ENCODE results near the gene LIME1.
"Not testable (repeated sequence)": the region's sequence is repeated elsewhere in the genome, so short reads cannot be mapped to it uniquely, and the experiment has no call there.

The LIME1 gene

DNA sequence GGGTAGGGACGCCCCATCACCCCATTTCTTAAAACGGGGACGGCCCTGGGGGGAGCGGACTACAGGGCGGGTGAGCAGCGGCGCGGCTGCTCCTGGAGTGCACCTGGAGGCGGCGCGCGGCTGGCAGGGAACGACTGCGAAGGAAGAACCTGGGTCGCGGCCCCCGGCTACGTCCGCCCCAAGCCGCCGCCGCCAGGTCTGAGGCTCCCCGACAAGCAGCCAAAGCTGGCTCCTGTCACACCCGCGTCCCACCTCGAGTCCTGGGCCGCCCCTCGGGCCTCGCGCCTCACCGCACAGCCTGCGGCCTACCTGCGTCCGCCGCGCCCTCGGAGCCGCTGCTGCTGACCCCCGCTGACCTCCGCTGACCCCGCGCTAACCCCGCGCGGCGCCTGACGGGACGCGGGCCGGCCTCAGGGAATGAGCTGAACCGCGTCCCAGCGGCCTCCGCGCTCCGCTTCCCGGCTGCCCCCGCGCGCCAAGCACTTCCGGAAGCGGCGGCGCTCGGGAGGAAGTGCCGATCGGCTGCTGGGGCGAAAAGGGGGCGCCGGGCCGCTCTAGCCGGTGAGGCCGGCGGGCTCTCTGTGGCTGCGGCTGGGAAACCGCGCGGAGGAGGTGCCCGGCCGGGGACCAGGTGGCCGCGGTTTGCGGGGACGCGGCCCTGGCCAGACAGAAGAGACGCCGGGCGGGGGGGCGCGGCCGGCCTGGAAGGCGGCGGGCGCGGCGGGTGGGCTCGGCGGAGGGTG is 28.7 kb upstream of the LIME1 start, which contains the start of the genes ARFRP1 and ZGPAT:
ARFRP1 (minus strand) TSS at position 419 of the 743 bp plus-strand sequence. CDS start 885 bp downstream, outside the sequence.
ZGPAT (plus strand) TSS at position 482 of the 743 bp plus-strand sequence. CDS start 542 bp downstream, outside the sequence.
- H3K4me1 ChIP-seq (ENCODE audit: control insufficient read depth, insufficient read depth, low read length): peaks cover 12% of the 10 kb centered on the region
- peak within 1 kb of the TSS; percentile 70 for H3K4me3 ChIP-seq (ENCODE audit: low read length)
- H3K27me3 ChIP-seq (ENCODE audit: control insufficient read depth, insufficient read depth, low read length): no peaks in the 10 kb centered on the region
- H3K9ac ChIP-seq (ENCODE audit: low read length): peak within 1 kb of the TSS; percentile 62
- peaks cover 22% of the 10 kb centered on the region for H3K36me3 ChIP-seq (ENCODE audit: control insufficient read depth, insufficient read depth, low read length)
- peak within 1 kb of the TSS; percentile 93 for H3K27ac ChIP-seq (ENCODE audit: low read depth, low read length)

DNA sequence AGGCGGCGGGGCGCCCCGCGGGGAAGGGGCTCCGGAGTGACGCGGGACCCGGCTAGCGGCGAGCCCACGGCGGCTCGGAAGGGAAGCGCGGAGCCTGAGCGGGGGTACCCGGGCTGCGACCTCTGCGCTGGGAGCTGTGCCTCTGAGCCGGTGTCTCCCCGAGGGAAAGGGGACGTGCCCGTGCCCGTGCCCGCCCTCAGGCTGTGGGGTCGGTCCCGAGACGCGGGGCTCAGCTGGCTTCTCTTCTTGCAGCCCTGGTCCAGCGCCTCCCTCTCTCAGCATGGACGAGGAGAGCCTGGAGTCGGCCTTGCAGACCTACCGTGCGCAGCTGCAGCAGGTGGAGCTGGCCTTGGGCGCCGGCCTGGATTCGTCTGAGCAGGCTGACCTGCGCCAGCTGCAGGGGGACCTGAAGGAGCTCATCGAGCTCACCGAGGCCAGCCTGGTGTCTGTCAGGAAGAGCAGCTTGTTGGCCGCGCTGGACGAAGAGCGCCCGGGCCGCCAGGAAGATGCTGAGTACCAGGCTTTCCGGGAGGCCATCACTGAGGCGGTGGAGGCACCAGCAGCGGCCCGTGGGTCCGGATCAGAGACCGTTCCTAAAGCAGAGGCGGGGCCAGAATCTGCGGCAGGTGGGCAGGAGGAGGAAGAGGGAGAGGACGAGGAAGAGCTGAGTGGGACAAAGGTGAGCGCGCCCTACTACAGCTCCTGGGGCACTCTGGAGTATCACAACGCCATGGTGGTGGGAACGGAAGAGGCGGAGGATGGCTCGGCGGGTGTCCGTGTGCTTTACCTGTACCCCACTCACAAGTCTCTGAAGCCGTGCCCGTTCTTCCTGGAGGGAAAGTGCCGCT is 27.9 kb upstream of the LIME1 start:
- Histone ChIP-seq H3K4me1 (ENCODE audit: control insufficient read depth, insufficient read depth, low read length) (peaks cover 12% of the 10 kb centered on the region), H3K36me3 (ENCODE audit: control insufficient read depth, insufficient read depth, low read length) (peaks cover 22% of the 10 kb centered on the region), H3K4me3 (ENCODE audit: low read length) (peak overlapping the region; percentile 70), H3K9ac (ENCODE audit: low read length) (no peak overlapping the region), H3K27ac (ENCODE audit: low read depth, low read length) (peak overlapping the region; percentile 93), H3K27me3 (ENCODE audit: control insufficient read depth, insufficient read depth, low read length) (no peaks in the 10 kb centered on the region)

DNA sequence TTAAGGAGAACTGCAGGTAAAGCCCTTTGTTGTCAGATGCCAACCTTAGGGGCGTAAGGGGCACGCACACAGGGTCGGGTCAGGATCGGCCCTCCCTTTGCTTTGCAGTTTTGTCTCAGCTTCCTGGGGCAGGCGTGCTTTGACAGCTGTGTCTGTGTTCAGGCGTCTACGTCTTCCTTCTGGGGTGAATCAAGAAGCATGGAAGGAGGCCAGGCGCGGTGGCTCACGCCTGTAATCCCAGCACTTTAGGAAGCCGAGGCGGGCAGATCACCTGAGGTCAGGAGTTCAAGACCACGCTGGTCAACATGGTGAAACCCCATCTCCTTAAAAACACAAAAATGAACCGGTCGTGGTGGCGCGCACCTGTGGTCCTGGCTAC is 27.3 kb upstream of the LIME1 start:
- H3K4me3 ChIP-seq (ENCODE audit: low read length): peak overlapping the region; percentile 70
- H3K27ac ChIP-seq (ENCODE audit: low read depth, low read length): no peak overlapping the region
- peaks cover 22% of the 10 kb centered on the region for H3K36me3 ChIP-seq (ENCODE audit: control insufficient read depth, insufficient read depth, low read length)
- no peaks in the 10 kb centered on the region for H3K27me3 ChIP-seq (ENCODE audit: control insufficient read depth, insufficient read depth, low read length)
- H3K9ac ChIP-seq (ENCODE audit: low read length): no peak overlapping the region
- H3K4me1 ChIP-seq (ENCODE audit: control insufficient read depth, insufficient read depth, low read length): peaks cover 12% of the 10 kb centered on the region

DNA sequence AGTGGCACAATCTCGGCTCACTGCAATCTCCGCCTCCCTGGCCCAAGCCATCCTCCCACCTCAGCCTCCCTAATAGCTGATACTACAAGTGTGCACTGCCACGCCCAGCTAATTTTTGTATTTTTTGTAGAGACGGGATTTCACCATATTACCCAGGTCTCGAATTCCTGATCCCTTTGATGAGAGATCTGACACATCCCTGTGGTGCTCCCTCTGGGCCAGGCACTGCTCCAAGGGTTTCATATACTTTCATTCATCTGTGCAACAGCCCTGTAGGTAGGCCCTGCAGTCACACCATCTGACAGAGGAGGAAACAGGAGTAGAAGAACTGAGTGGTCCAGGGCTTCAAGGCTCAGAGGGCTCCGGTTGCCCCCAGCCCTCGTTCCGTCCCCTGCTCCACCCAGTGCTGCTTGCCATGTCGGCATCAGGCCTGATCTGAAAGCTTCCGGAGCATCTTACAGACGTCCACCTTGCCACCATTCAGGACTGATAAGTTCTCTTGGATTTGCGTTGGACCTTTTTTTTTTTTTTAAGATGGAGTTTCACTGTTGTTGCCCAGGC is 25.3 kb upstream of the LIME1 start:
- Histone ChIP-seq H3K9ac (ENCODE audit: low read length) (no peak overlapping the region), H3K27me3 (ENCODE audit: control insufficient read depth, insufficient read depth, low read length) (no peaks in the 10 kb centered on the region), H3K4me1 (ENCODE audit: control insufficient read depth, insufficient read depth, low read length) (peaks cover 12% of the 10 kb centered on the region), H3K27ac (ENCODE audit: low read depth, low read length) (no peak overlapping the region), H3K36me3 (ENCODE audit: control insufficient read depth, insufficient read depth, low read length) (peaks cover 10% of the 10 kb centered on the region), H3K4me3 (ENCODE audit: low read length) (no peak overlapping the region)

DNA sequence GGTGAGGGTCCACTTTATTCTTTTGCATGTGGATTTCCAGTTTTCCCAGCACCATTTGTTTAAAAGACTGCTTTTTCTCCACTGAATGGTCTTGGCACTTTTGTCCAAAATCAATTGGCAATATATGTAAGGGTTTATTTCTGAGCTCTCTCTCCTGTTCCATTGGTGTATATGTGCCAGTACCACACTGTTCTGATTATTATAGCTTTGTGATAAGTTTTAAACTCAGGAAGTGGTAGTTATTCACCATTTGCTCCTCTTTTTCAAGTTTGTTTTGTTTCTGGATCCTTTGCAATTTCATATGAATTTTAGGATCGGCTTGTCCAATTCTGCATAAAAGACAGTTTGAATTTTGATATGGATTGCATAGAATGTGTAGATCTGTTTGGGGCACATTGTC is 24.3 kb upstream of the LIME1 start:
- H3K9ac ChIP-seq (ENCODE audit: low read length): no peak overlapping the region
- H3K4me3 ChIP-seq (ENCODE audit: low read length): no peak overlapping the region
- peaks cover 10% of the 10 kb centered on the region for H3K36me3 ChIP-seq (ENCODE audit: control insufficient read depth, insufficient read depth, low read length)
- peaks cover 6% of the 10 kb centered on the region for H3K4me1 ChIP-seq (ENCODE audit: control insufficient read depth, insufficient read depth, low read length)
- no peak overlapping the region for H3K27ac ChIP-seq (ENCODE audit: low read depth, low read length)
- H3K27me3 ChIP-seq (ENCODE audit: control insufficient read depth, insufficient read depth, low read length): no peaks in the 10 kb centered on the region

DNA sequence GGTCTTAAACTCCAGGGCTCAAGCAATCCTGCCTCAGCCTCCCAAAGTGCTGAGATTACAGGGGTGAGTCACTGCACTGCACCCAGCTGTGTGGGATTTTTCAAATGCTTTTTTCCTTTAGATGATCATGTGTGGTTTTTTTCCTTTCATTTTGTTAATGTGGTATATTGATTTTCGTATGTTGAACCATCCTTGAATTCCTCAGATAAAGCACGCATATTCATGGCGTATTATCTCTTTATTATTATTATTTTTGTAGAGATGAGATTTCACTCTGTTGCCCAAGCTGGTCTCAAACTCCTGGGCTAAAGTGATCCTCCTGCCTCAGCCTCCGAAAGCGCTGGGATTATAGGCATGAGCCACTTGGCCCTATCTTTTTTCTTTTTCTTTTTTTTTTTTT is 21.6 kb upstream of the LIME1 start:
- peaks cover 13% of the 10 kb centered on the region for H3K36me3 ChIP-seq (ENCODE audit: control insufficient read depth, insufficient read depth, low read length)
- H3K27ac ChIP-seq (ENCODE audit: low read depth, low read length): no peak overlapping the region
- no peaks in the 10 kb centered on the region for H3K27me3 ChIP-seq (ENCODE audit: control insufficient read depth, insufficient read depth, low read length)
- no peak overlapping the region for H3K4me3 ChIP-seq (ENCODE audit: low read length)
- H3K9ac ChIP-seq (ENCODE audit: low read length): no peak overlapping the region
- no peaks in the 10 kb centered on the region for H3K4me1 ChIP-seq (ENCODE audit: control insufficient read depth, insufficient read depth, low read length)

DNA sequence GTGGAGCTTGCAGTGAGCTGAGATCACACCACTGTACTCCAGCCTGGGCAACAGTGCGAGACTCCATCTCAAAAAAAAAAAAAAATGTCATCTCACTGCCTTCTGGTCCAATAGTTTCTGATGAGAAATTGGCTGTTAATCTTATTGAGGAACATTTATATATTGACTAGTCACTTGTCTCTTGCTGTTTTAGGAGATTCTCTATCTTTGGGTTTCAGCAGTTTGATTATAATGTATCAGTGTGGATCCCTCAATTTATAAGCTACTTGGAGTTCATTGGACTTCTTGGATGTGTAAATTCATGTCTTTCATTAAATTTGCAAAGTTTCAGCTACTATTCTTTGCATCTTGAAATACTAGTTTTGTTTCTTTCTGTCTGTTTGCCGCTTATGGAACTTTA is 17.5 kb upstream of the LIME1 start:
- H3K36me3 ChIP-seq (ENCODE audit: control insufficient read depth, insufficient read depth, low read length): peaks cover 9% of the 10 kb centered on the region
- no peaks in the 10 kb centered on the region for H3K4me1 ChIP-seq (ENCODE audit: control insufficient read depth, insufficient read depth, low read length)
- no peaks in the 10 kb centered on the region for H3K27me3 ChIP-seq (ENCODE audit: control insufficient read depth, insufficient read depth, low read length)
- no peak overlapping the region for H3K27ac ChIP-seq (ENCODE audit: low read depth, low read length)
- no peak overlapping the region for H3K4me3 ChIP-seq (ENCODE audit: low read length)
- no peak overlapping the region for H3K9ac ChIP-seq (ENCODE audit: low read length)

DNA sequence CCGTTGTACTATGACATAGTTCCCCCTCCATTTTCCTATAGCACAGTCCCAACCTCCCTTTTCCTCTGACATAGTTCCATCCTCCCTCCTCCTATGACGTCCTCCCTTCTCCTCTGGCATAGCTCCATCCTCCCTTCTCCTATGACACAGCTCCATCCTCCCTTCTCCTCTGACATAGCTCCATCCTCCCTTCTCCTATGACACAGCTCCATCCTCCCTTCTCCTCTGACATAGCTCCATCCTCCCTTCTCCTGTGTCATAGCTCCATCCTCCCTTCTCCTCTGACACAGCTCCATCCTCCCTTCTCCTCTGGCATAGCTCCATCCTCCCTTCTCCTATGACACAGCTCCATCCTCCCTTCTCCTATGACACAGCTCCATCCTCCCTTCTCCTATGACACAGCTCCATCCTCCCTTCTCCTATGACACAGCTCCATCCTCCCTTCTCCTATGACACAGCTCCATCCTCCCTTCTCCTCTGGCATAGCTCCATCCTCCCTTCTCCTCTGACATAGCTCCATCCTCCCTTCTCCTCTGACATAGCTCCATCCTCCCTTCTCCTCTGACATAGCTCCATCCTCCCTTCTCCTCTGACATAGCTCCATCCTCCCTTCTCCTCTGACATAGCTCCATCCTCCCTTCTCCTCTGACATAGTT is 13.4 kb upstream of the LIME1 start:
- not testable (repeated sequence) for H3K4me3 ChIP-seq (ENCODE audit: low read length); H3K4me1 ChIP-seq (ENCODE audit: control insufficient read depth, insufficient read depth, low read length); H3K27me3 ChIP-seq (ENCODE audit: control insufficient read depth, insufficient read depth, low read length); H3K9ac ChIP-seq (ENCODE audit: low read length); H3K27ac ChIP-seq (ENCODE audit: low read depth, low read length); H3K36me3 ChIP-seq (ENCODE audit: control insufficient read depth, insufficient read depth, low read length)

DNA sequence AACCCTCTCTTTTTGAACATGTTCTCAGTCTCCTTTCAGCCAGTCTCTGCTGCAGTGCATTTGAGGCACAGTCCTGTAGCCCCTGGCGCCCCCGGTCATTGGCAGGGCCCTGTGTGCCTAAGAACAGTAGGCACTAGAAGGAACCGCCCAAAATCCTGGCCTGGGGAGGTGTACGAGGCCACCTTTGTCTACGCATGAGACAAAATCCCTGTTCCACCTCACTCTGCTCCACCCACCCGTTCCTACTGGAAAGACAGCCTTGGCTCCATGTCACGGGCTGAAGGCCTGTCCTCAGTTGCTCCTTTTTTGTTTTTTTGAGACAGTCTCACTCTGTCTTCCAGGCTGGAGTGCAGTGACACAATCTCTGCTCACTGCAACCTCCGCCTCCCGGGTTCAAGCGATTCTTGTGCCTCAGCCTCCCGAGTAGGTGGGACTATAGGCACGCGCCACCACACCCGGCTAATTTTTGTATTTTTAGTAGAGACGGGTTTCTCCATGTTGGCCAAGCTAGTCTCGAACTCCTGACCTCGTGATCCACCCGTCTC is 6.2 kb upstream of the LIME1 start:
- not testable (repeated sequence) for H3K36me3 ChIP-seq (ENCODE audit: control insufficient read depth, insufficient read depth, low read length); H3K9ac ChIP-seq (ENCODE audit: low read length); H3K27me3 ChIP-seq (ENCODE audit: control insufficient read depth, insufficient read depth, low read length); H3K27ac ChIP-seq (ENCODE audit: low read depth, low read length); H3K4me1 ChIP-seq (ENCODE audit: control insufficient read depth, insufficient read depth, low read length); H3K4me3 ChIP-seq (ENCODE audit: low read length)

DNA sequence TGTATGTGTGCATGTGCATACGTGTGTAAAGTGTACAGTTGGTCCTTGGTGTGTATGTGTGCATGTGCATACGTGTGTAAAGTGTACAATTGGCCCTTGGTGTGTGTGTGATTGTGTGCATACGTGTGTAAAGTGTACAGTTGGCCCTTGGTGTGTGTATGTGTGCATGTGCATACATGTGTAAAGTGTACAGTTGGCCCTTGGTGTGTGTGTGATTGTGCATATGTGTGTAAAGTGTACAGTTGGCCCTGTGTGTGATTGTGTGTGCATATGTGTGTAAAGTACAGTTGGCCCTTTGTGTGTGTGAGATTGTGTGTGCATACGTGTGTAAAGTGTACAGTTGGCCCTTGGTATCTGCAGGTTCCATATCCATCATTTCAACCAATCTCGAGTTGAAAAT is 5.1 kb upstream of the LIME1 start:
- H3K9ac ChIP-seq (ENCODE audit: low read length): no peak overlapping the region
- no peaks in the 10 kb centered on the region for H3K27me3 ChIP-seq (ENCODE audit: control insufficient read depth, insufficient read depth, low read length)
- peaks cover 6% of the 10 kb centered on the region for H3K36me3 ChIP-seq (ENCODE audit: control insufficient read depth, insufficient read depth, low read length)
- H3K4me1 ChIP-seq (ENCODE audit: control insufficient read depth, insufficient read depth, low read length): no peaks in the 10 kb centered on the region
- no peak overlapping the region for H3K4me3 ChIP-seq (ENCODE audit: low read length)
- H3K27ac ChIP-seq (ENCODE audit: low read depth, low read length): no peak overlapping the region

DNA sequence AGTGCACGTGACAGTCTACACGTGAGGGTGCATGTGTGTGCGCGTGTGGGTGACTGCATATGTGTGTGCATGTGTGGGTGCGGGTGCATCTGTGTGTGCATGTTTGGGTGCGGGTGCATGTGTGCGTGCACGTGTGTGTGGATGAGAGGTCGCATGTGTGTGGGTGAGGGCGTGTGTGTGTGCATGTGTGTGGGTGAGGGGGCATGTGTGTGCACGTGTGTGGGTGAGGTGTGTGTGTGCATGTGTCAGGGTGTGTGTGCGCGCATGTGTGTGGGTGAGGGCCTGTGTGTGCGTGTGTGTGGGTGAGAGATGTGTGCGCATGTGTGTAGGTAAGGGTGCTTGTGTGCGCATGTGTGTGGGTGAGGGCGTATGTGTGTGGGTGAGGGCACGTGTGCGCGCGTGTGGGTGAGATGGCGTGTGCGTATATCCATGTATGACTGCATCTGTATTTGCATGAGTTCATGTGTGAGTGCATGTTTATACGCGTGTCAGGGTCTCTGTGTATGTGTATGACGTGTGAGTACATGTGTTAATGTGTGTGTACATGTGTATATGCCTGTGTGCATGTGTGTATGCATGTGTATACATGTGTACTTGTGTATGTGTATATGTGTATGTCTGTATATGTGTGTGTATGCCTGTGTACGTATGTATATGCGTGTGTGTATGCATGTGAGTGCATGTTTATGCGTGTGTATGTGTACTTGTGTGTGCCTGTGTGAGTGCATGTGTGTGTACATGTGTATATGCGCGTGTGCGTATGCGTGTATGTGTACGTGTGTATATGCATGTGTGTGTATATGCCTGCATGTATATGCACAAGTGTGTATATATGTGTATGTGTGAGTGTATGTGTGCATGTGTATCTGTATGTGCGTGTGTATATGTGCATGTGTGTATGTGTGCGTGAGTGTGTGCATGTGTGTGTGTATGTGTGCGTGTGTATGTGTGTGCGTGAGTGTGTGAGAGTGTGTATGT is 4.1 kb upstream of the LIME1 start:
- H3K27me3 ChIP-seq (ENCODE audit: control insufficient read depth, insufficient read depth, low read length): no peaks in the 10 kb centered on the region
- H3K9ac ChIP-seq (ENCODE audit: low read length): no peak overlapping the region
- H3K4me3 ChIP-seq (ENCODE audit: low read length): no peak overlapping the region
- peaks cover 6% of the 10 kb centered on the region for H3K36me3 ChIP-seq (ENCODE audit: control insufficient read depth, insufficient read depth, low read length)
- H3K27ac ChIP-seq (ENCODE audit: low read depth, low read length): no peak overlapping the region
- no peaks in the 10 kb centered on the region for H3K4me1 ChIP-seq (ENCODE audit: control insufficient read depth, insufficient read depth, low read length)
